GM10266 (cell line): ENCODE data around the gene SDK2.

Experiments
- DNase-seq: peaks from one replicate; pipeline ENCODE4 v3.0.0; 2012; ENCODE audit errors: extremely low spot score
- CTCF ChIP-seq: IDR thresholded peaks from 2 replicates; pipeline ENCODE4 v1.5.1; 2012; ENCODE audit warnings: mild to moderate bottlenecking, low read depth; ENCODE audit not compliant: control insufficient read depth, insufficient read depth; ENCODE audit errors: missing control alignments

SDK2 gene

GRCh38 chr17:73586921-73587602 is 57.2 kb downstream of the SDK2 start:
- no peak for DNase-seq
- no peak for TF ChIP-seq CTCF

- TF ChIP-seq CTCF, result no peak
- DNase-seq, result no peak
Observed at GRCh38 chr17:73586275-73586832, 57.9 kb downstream of the SDK2 start.

- TF ChIP-seq CTCF, result peak; percentile 45
- no peak for DNase-seq
Observed at GRCh38 chr17:73585583-73585982, 58.7 kb downstream of the SDK2 start.

GRCh38 chr17:73584987-73585386 is 59.3 kb downstream of the SDK2 start:
- TF ChIP-seq CTCF, result no peak
- no peak for DNase-seq

- DNase-seq, result no peak
- no peak for TF ChIP-seq CTCF
Observed at GRCh38 chr17:73584049-73584448, 60.2 kb downstream of the SDK2 start.

GRCh38 chr17:73582821-73583220 is 61.4 kb downstream of the SDK2 start:
- no peak for TF ChIP-seq CTCF
- no peak for DNase-seq

GRCh38 chr17:73582359-73582758 is 61.9 kb downstream of the SDK2 start:
- TF ChIP-seq CTCF, result no peak
- no peak for DNase-seq
